GM21529 (cell line): Measurements from ENCODE around the gene DSTN.
"Not testable (repeated sequence)": the region's sequence is repeated elsewhere in the genome, so short reads cannot be mapped to it uniquely, and the experiment has no call there.

ENCODE experiments used
- ATAC-seq: cut with Tn5 transposase; IDR thresholded peaks from one replicate; pipeline ENCODE4 v1.9.1; 2021; ENCODE audit not compliant: unreplicated experiment

Gene DSTN

GRCh38 chr20:17648315-17648646 lies 78.4 kb downstream of the DSTN start:
- no peak for ATAC-seq

GRCh38 chr20:17648791-17649730 lies 79.2 kb downstream of the DSTN start:
- ATAC-seq = no peak

GRCh38 chr20:17650301-17651128 lies 80.6 kb downstream of the DSTN start:
- no peak for ATAC-seq

DNA sequence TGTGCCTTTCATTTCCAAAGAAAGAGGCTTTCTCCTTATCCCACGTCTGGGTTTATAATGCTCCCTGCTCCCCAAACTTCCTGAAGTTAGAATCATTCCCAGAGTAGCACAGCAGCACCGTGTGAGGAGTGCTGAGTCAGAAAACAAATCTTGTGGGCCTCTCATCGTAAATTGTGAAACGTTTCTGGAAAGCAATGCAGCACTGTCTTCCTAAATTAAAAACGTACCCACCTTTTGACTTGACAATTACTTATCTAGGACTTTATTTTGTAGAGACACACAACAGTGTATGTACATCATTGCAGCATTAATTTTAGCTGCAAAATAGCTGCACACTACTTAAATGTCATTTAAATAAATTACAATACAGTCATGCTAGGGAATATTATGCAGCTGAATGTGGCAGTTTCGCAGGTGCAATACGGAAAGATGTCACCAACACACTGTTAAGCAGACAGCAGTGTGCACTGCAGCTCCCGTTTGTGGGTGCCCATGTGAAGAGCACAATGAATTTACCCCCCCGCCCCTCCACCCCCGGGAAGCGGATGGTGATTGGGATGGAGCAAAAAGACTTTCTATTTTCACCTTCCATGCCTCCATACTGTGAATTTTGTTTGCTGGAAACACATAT lies 81.4 kb downstream of the DSTN start:
- no peak for ATAC-seq

GRCh38 chr20:17651760-17652388 lies 82.0 kb downstream of the DSTN start:
- ATAC-seq = no peak

GRCh38 chr20:17652411-17652810 lies 82.5 kb downstream of the DSTN start:
- no peak for ATAC-seq

DNA sequence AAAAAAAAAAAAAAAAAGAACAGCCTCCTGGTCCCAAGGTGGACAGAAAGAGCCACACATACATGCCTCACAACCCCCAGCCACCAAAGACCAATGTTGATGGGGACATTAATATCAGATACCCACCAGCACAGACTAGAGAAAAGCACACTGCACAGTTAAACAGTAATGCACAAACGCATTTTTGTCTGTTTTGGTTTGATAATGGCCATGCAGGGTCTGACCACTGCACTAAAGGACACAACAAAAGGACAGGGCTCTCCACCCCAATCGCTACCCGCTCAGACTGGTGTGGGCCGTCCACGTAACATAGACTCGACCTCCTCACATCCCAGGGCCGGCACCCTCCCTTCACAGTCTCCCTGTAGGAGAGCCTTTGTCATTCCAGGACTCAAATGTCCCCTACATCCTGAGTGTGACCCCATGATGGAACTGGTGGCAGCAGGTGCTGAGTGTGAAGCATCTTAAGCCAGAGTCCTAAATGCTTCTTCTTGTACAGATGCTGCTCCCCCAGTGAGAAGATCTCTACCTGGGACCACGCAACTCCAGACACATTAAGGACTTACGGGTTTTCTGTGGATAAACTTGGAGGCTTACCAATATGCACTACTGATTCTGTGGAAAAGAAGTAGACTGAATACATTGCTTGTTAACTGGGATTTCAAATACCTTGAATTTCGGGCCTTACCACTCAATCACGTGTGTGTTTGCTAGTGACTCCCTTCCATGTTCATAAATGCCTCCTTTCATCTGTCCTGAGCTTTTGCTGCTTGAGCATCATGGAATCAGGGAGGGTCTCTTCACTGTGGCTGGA lies 84.2 kb downstream of the DSTN start:
- ATAC-seq = no peak

DNA sequence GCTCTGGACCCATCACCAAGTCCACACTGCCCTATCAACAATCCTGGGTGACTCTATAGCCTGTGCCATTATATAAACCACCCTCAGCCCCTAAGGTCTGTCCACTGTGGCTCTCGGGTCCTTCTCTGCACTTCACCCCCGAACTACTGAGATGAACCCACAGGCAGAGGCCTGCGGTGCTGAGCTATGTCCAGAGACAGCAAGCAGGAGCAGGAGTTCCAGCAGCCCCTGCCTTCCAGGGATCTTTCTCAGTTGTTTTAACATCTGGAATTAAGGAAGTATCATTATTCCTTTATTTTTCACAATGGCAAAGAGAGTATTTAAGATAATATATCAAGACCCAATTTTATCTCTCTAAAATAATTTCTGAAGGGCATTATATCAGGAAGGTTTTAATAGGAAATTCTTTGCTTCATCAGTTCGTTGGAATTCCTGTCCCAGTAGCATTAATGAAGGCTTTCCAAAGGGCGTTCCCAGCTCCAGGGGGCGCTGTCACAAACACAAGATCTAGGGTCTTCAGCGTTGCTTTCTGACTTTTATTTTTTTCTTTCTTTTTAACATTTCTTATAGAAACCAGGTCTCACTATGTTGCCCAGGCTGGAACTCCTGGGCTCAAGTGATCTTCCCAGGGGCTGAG lies 84.9 kb downstream of the DSTN start:
- no peak for ATAC-seq

- ATAC-seq = no peak
These were observed 85.4 kb downstream of the DSTN start for GRCh38 chr20:17655286-17655651.

- no peak for ATAC-seq
These were observed 86.1 kb downstream of the DSTN start for GRCh38 chr20:17655865-17656479.

DNA sequence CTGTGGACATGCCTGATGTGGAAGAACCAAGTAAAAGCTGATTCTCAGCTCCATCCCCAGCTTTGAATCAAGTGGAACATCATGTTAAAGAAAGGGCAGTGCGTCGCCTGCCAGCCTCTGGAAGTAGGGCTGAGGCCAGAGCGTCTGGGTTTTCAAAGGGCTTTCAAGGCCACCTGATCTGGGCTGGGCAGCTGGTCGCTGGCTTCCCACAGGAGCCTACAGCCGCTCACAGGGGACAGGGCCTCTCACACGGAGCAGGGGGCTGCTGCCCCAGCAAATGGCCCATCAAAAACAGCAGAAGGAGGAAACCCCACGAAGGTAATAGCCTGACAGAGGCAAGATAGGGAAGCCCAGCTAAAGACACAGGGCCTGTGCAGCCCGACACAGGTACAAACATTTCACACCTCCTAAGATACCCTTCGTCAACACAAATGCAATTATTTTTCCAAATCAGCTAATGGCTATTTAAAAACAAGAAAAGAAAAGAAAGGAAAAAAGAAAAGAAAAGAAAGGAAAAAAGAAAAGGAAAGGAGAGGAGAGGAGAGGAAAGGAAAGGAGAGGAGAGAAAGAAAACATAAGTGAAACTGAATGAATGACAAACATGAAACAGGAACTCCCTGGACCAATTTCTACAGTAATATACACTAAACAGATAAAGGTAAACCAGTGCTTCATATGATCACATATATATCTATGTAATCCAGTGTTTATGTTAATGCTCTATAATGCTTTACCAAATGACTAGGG lies 87.4 kb downstream of the DSTN start:
- ATAC-seq = no peak

DNA sequence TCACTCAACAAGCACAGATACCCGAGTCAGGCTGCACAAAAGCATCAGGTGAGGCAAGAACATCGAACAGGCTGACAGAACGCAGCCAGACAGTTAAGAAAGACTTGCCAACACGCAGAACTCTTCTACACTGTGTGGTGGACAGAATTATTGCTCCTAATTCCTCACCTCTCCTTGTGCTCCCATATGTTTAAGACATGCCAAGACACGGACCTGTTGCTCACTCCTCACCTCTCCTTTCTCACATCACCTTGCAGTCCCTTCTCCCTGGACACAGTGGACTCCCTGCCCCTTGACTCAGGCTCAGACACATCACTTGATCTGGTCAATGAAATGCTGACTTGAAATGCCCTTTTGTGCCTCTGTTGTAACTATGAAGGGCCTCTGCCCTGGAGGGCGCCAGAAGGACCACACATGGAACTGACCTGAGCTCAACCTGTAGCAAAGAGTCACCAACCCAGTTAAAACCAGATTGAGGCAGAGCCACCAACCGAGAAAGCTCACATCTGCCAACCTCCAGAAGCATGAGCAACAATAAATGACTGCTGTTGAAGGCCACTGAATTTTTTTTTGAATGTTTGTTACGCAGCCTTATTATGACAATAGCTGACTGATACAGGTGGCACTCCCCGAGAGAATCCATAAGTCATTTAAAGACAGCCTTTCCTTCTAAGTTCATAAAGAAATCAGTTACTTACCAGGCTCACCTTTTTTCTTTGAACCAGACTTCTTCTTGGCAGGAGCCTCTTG lies 88.2 kb downstream of the DSTN start:
- no peak for ATAC-seq

GRCh38 chr20:17658648-17658993 lies 88.7 kb downstream of the DSTN start:
- ATAC-seq = no peak

GRCh38 chr20:17659344-17659743 lies 89.5 kb downstream of the DSTN start:
- ATAC-seq = not testable (repeated sequence)
